ENCODE data around the gene NAT16. TPM values are rescaled to one million over a fixed set of nuclear protein-coding genes. Genes with fewer than 3 reads are reported as not detected.

NAT16 gene
- total and polyA plus RNA-seq, 10 of the 15 experiments (the other 5 are each of a cell fraction or from before 2014, with no cell fraction given): not detected

- no peak for TF ChIP-seq ZNF592 (IDR thresholded peaks at IDR 0.05)
- no peak for TF ChIP-seq SMAD5 (IDR thresholded peaks at IDR 0.05; ENCODE audit: low read depth)
- TF ChIP-seq MEF2B (IDR thresholded peaks at IDR 0.05; ENCODE audit: partially characterized antibody, poor library complexity, severe bottlenecking): no peak
- TF ChIP-seq RELA (IDR thresholded peaks at IDR 0.05; ENCODE audit: borderline replicate concordance, partially characterized antibody): peak; percentile 24
- TF ChIP-seq SPI1 (IDR thresholded peaks at IDR 0.05; ENCODE audit: borderline replicate concordance, insufficient read depth, low read depth, low read length): no peak
- TF ChIP-seq ZNF687 (IDR thresholded peaks at IDR 0.05): no peak
- TF ChIP-seq CHD4 (IDR thresholded peaks at IDR 0.05): no peak
- TF ChIP-seq BACH1 (IDR thresholded peaks at IDR 0.05; ENCODE audit: borderline replicate concordance): no peak
- no peak for TF ChIP-seq BCLAF1 (IDR thresholded peaks at IDR 0.05)
- TF ChIP-seq TARDBP (IDR thresholded peaks at IDR 0.05; ENCODE audit: borderline replicate concordance): no peak
- no peak for TF ChIP-seq YBX1 (IDR thresholded peaks at IDR 0.05)
- TF ChIP-seq BCL3 (IDR thresholded peaks at IDR 0.05; ENCODE audit: borderline replicate concordance, insufficient read depth, low read depth, low read length, poor library complexity, severe bottlenecking): no peak
- TF ChIP-seq SRF (IDR thresholded peaks at IDR 0.05; ENCODE audit: low read depth in 2 of 2, low read length in 2 of 2): no peak
- TF ChIP-seq FOS (IDR thresholded peaks at IDR 0.05; ENCODE audit: borderline replicate concordance, extremely low read depth, insufficient read length): no peak
- TF ChIP-seq RUNX3 (IDR thresholded peaks at IDR 0.05; ENCODE audit: low read length): no peak; the same call in none of the 2 replicates
- 0 out of 2 replicates have a peak, but pooled peaks have one; percentile 29 for TF ChIP-seq PAX5 (IDR thresholded peaks at IDR 0.05; ENCODE audit: borderline replicate concordance, low read depth, low read length)
Measured at GRCh38 chr7:101169838-101170551, 10.1 kb downstream of the NAT16 start (continued).

Data from GM12878 (cell line).